OCI-LY7 (cell line): Measurements from ENCODE around the gene LYZL1. TPM values are rescaled to one million over a fixed set of nuclear protein-coding genes. Genes with fewer than 3 reads are reported as not detected.
"Not testable (repeated sequence)": the region's sequence is repeated elsewhere in the genome, so short reads cannot be mapped to it uniquely, and the experiment has no call there.

Experiments used
- BruUV-seq: library from RNA; stranded (reverse); fragments of 400-500 nt; replicated peaks from 2 replicates; lab custom pipeline; 2021; lab: Mats Ljungman, UMichigan
- CTCF ChIA-PET: fragments of 300-600 bp; sonication (Branson Sonifier 250); formaldehyde crosslinking; loops from one replicate; lab custom pipeline; 2022; ENCODE audit warnings: antibody characterized with exemption; ENCODE audit not compliant: unreplicated experiment; lab: Charles Lee
- POLR2A ChIA-PET: fragments of 300-600 bp; sonication (Branson Sonifier 250); formaldehyde crosslinking; loops from one replicate; lab custom pipeline; 2022; ENCODE audit warnings: antibody characterized with exemption; lab: Charles Lee
- DNase-seq: peaks from one replicate; pipeline ENCODE4 v3.0.0-alpha.2; 2015; ENCODE audit warnings: low spot score
- H2AFZ ChIP-seq: fragments of 200-600 bp; sonication (generic), shearing (Covaris generic); 2 replicates; pipeline ENCODE4 v1.6.1; 2014; ENCODE audit warnings: mild to moderate bottlenecking, antibody characterized with exemption, low read length, moderate library complexity
- H3K27ac ChIP-seq: fragments of 200-600 bp; sonication (generic); 2 replicates; pipeline ENCODE4 v1.5.1; 2014; ENCODE audit warnings: mixed run types, low read depth, mild to moderate bottlenecking, moderate library complexity, low read length, inconsistent platforms; ENCODE audit not compliant: poor library complexity, severe bottlenecking
- H3K36me3 ChIP-seq: fragments of 200-600 bp; sonication (generic); 2 replicates; pipeline ENCODE4 v1.6.1; 2014; ENCODE audit warnings: mild to moderate bottlenecking, antibody characterized with exemption, low read length, moderate library complexity, mixed read lengths; ENCODE audit not compliant: insufficient read depth
- H3K4me1 ChIP-seq: fragments of 200-600 bp; sonication (generic); 2 replicates; pipeline ENCODE4 v1.5.1; 2014; ENCODE audit warnings: mild to moderate bottlenecking, low read length; ENCODE audit not compliant: insufficient read depth, poor library complexity, severe bottlenecking
- H3K4me2 ChIP-seq: fragments of 200-600 bp; sonication (generic); 2 replicates; pipeline ENCODE4 v1.6.1; 2014; ENCODE audit warnings: mild to moderate bottlenecking, low read length
- H3K4me3 ChIP-seq: fragments of 200-600 bp; sonication (generic); 2 replicates; pipeline ENCODE4 v1.5.1; 2014; ENCODE audit warnings: mild to moderate bottlenecking, low read depth, low read length; ENCODE audit not compliant: poor library complexity, severe bottlenecking
- H3K79me2 ChIP-seq: fragments of 200-600 bp; sonication (generic); 2 replicates; pipeline ENCODE4 v1.6.1; 2016; ENCODE audit warnings: low read depth, mild to moderate bottlenecking, low read length, moderate library complexity, mixed read lengths; ENCODE audit not compliant: insufficient read depth
- H3K9me2 ChIP-seq: fragments of 200-600 bp; sonication (generic); 2 replicates; pipeline ENCODE4 v1.6.1; 2016; ENCODE audit warnings: mild to moderate bottlenecking, low read length, mixed read lengths; ENCODE audit not compliant: insufficient read depth
- H3K9me3 ChIP-seq: fragments of 200-600 bp; sonication (generic); 2 replicates; pipeline ENCODE4 v1.6.1; 2014; ENCODE audit warnings: mild to moderate bottlenecking, mixed run types, low read length, mixed read lengths
- H4K20me1 ChIP-seq: fragments of 200-600 bp; sonication (generic); 2 replicates; pipeline ENCODE4 v1.6.1; 2014; ENCODE audit warnings: mild to moderate bottlenecking, antibody characterized with exemption, low read length, moderate library complexity, mixed read lengths; ENCODE audit not compliant: insufficient read depth
- EZH2phosphoT487 ChIP-seq: fragments of 200-600 bp; sonication (generic); IDR thresholded peaks from 2 replicates; pipeline ENCODE4 v1.6.1; 2018; ENCODE audit warnings: low read depth, borderline replicate concordance, mild to moderate bottlenecking, mixed run types, antibody characterized with exemption, low read length, moderate library complexity, mixed read lengths
- intact Hi-C: fragments of 100-400 bp; cut with micrococcal nuclease; formaldehyde crosslinking; loops from one replicate; pipeline ENCODE4 v1.10.0; 2022; ENCODE audit not compliant: unreplicated experiment
- total RNA-seq, 2 experiments: library from RNA; depleted of rRNA in 1 of 2; stranded (reverse); fragments of >200 nt in 1 of 2; shearing (Covaris generic) in 1 of 2; gene quantifications; 2 replicates each; pipeline ENCODE4 v1.2.3, GENCODE V29; 2014 to 2022
- TF ChIP-seq, protein P1 (sequence below): fragments of 200-600 bp; sonication (generic); conservative IDR thresholded peaks from 2 replicates; pipeline ENCODE4 v1.5.1; 2014; ENCODE audit warnings: mild to moderate bottlenecking, antibody characterized with exemption, low read length, moderate library complexity, mixed read lengths

The LYZL1 gene
- total RNA-seq, 2 experiments from 2014 or later: not detected

DNA sequence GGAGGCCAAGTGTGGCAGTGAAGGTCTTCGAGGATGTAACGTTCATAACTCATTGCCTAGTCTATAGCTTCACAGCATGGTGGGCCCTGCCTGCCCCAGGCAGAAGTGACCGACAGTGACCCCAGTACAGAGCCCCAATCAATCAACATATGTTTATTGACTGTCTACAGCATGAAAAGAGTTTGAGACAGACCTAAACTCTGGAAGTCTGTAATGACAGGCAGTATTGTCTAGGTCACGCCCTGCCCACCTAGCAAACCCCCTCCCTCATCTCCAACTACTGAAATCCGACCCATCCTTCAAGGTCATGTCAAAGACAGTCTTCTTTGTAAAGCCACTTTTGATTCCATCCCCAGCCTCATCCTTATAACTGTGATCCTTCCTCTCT, 43.9 kb downstream of the LYZL1 start:
- CTCF ChIA-PET: no interaction called here
- DNase-seq: no peak
- H3K36me3 ChIP-seq: no peaks in the 10 kb centered on the region
- intact Hi-C loops: no loop called here
- no TSS peak for BruUV-seq
- TF ChIP-seq EZH2phosphoT487: no peak
- TF ChIP-seq, protein P1, sequence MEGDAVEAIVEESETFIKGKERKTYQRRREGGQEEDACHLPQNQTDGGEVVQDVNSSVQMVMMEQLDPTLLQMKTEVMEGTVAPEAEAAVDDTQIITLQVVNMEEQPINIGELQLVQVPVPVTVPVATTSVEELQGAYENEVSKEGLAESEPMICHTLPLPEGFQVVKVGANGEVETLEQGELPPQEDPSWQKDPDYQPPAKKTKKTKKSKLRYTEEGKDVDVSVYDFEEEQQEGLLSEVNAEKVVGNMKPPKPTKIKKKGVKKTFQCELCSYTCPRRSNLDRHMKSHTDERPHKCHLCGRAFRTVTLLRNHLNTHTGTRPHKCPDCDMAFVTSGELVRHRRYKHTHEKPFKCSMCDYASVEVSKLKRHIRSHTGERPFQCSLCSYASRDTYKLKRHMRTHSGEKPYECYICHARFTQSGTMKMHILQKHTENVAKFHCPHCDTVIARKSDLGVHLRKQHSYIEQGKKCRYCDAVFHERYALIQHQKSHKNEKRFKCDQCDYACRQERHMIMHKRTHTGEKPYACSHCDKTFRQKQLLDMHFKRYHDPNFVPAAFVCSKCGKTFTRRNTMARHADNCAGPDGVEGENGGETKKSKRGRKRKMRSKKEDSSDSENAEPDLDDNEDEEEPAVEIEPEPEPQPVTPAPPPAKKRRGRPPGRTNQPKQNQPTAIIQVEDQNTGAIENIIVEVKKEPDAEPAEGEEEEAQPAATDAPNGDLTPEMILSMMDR: no peak
- H2AFZ ChIP-seq: no peak overlapping the region
- no peaks in the 10 kb centered on the region for H3K9me3 ChIP-seq
- no peak overlapping the region for H3K4me3 ChIP-seq
- no peak overlapping the region for H3K4me2 ChIP-seq
- no peaks in the 10 kb centered on the region for H3K4me1 ChIP-seq
- POLR2A ChIA-PET: no interaction called here
- H3K79me2 ChIP-seq: no peaks in the 10 kb centered on the region
- no peaks in the 10 kb centered on the region for H3K9me2 ChIP-seq
- no peaks in the 10 kb centered on the region for H4K20me1 ChIP-seq
- H3K27ac ChIP-seq: no peak overlapping the region

DNA sequence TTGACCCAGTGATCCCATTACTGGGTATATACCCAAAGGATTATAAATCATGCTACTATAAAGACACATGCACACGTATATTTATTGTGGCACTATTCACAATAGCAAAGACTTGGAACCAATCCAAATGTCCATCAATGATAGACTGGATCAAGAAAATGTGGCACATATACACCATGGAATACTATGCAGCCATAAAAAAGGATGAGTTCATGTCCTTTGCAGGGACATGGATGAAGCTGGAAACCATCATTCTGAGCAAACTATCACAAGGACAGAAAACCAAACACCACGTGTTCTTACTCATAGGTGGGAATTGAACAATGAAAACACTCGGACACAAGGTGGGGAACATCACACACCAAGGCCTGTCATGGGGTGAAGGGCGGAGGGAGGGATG, 48.7 kb downstream of the LYZL1 start:
- CTCF ChIA-PET, H3K27ac ChIP-seq, H3K4me2 ChIP-seq, H3K79me2 ChIP-seq, POLR2A ChIA-PET, H3K4me1 ChIP-seq, H3K9me3 ChIP-seq, intact Hi-C loops, H3K4me3 ChIP-seq, BruUV-seq, DNase-seq, H3K9me2 ChIP-seq, H3K36me3 ChIP-seq, H2AFZ ChIP-seq, H4K20me1 ChIP-seq: not testable (repeated sequence)

GRCh38 chr10:29343607-29344038, 54.8 kb downstream of the LYZL1 start:
- no peak overlapping the region for H2AFZ ChIP-seq
- no peaks in the 10 kb centered on the region for H3K9me3 ChIP-seq
- H3K27ac ChIP-seq: no peak overlapping the region
- no peak overlapping the region for H3K4me3 ChIP-seq
- no TSS peak for BruUV-seq
- ChIA-PET CTCF (no interaction called here), POLR2A (no interaction called here)
- H3K4me2 ChIP-seq: no peak overlapping the region
- H3K79me2 ChIP-seq: no peaks in the 10 kb centered on the region
- H4K20me1 ChIP-seq: no peaks in the 10 kb centered on the region
- TF ChIP-seq, protein P1: no peak
- TF ChIP-seq EZH2phosphoT487: no peak
- intact Hi-C loops: no loop called here
- no peak for DNase-seq
- H3K9me2 ChIP-seq: no peaks in the 10 kb centered on the region
- no peaks in the 10 kb centered on the region for H3K4me1 ChIP-seq
- H3K36me3 ChIP-seq: no peaks in the 10 kb centered on the region
